DND-41 (cell line): ENCODE measurements around the gene BRAT1.

Experiments
- ATAC-seq: fragments of 200-7000 bp; cut with Tn5 transposase; 3 replicates; pipeline ENCODE4 v1.9.1; 2021; ENCODE audit warnings: low read depth; ENCODE audit not compliant: insufficient read depth
- DNase-seq: peaks from one replicate; pipeline ENCODE4 v3.0.0-alpha.2; 2020
- H2AFZ ChIP-seq: 2 replicates; pipeline ENCODE4 v1.6.0; 2012; ENCODE audit warnings: low read depth, low read length
- H3K27ac ChIP-seq: 2 replicates; pipeline ENCODE4 v1.5.1; 2012; ENCODE audit warnings: low read length, inconsistent platforms
- H3K27me3 ChIP-seq: fragments of 200-600 bp; sonication (generic); 2 replicates; pipeline ENCODE4 v1.6.0; 2012; ENCODE audit warnings: low read length, mild to moderate bottlenecking, inconsistent platforms; ENCODE audit not compliant: insufficient read depth, poor library complexity
- H3K36me3 ChIP-seq: 2 replicates; pipeline ENCODE4 v1.5.1; 2012; ENCODE audit warnings: low read length, inconsistent platforms; ENCODE audit not compliant: insufficient read depth
- H3K4me1 ChIP-seq: 2 replicates; pipeline ENCODE4 v1.5.1; 2012; ENCODE audit warnings: mild to moderate bottlenecking, low read length; ENCODE audit not compliant: insufficient read depth
- H3K4me2 ChIP-seq: 2 replicates; pipeline ENCODE4 v1.6.0; 2012; ENCODE audit warnings: mild to moderate bottlenecking, moderate library complexity, low read length, inconsistent platforms; ENCODE audit not compliant: insufficient read depth
- H3K4me3 ChIP-seq, 2 experiments: fragments of 200-600 bp in 1 of 2; shearing (Covaris generic) in 1 of 2; 2 replicates each; pipeline ENCODE4 v1.5.1; 2012 to 2016; ENCODE audit warnings: inconsistent platforms in 2 of 2, low read length in 2 of 2, mild to moderate bottlenecking in 2 of 2, low read depth in 1 of 2, moderate library complexity in 1 of 2
- H3K79me2 ChIP-seq: 2 replicates; pipeline ENCODE4 v1.6.0; 2012; ENCODE audit warnings: low read length, inconsistent platforms; ENCODE audit not compliant: insufficient read depth
- H3K9ac ChIP-seq: 2 replicates; pipeline ENCODE4 v1.6.0; 2012; ENCODE audit warnings: low read depth, mild to moderate bottlenecking, inconsistent platforms, low read length, moderate library complexity
- H3K9me3 ChIP-seq: 2 replicates; pipeline ENCODE4 v1.5.1; 2012; ENCODE audit warnings: low read length, moderate library complexity, mild to moderate bottlenecking, inconsistent platforms; ENCODE audit not compliant: insufficient read depth, severe bottlenecking
- H4K20me1 ChIP-seq: 2 replicates; pipeline ENCODE4 v1.6.0; 2012; ENCODE audit warnings: low read length; ENCODE audit not compliant: insufficient read depth
- CTCF ChIP-seq: IDR thresholded peaks from 2 replicates; pipeline ENCODE4 v1.5.1; 2012; ENCODE audit warnings: borderline replicate concordance, low read length, moderate library complexity, mild to moderate bottlenecking; ENCODE audit not compliant: poor library complexity, severe bottlenecking; ENCODE audit errors: extremely low read depth
- EZH2 ChIP-seq: IDR thresholded peaks from 3 replicates; pipeline ENCODE4 v1.6.1; 2012; ENCODE audit warnings: borderline replicate concordance, low read depth, mild to moderate bottlenecking, moderate library complexity, low read length, inconsistent platforms; ENCODE audit not compliant: severe bottlenecking

Gene BRAT1

GRCh38 chr7:2505401-2505800 is 49.9 kb downstream of the BRAT1 start:
- TF ChIP-seq CTCF: no peak
- H3K4me2 ChIP-seq: no peak overlapping the region
- H3K9me3 ChIP-seq: no peaks in the 10 kb centered on the region
- H3K79me2 ChIP-seq: no peaks in the 10 kb centered on the region
- no peak overlapping the region for H3K9ac ChIP-seq
- H3K27me3 ChIP-seq: no peaks in the 10 kb centered on the region
- H4K20me1 ChIP-seq: peaks cover 19% of the 10 kb centered on the region
- no peak overlapping the region for H2AFZ ChIP-seq
- no peaks in the 10 kb centered on the region for H3K36me3 ChIP-seq
- no peak for DNase-seq
- no peak overlapping the region for H3K4me3 ChIP-seq
- peaks cover 33% of the 10 kb centered on the region for H3K4me1 ChIP-seq
- H3K27ac ChIP-seq: no peak overlapping the region
- ATAC-seq: no peak

GRCh38 chr7:2504889-2505375 is 50.4 kb downstream of the BRAT1 start:
- Histone ChIP-seq H3K27ac (no peak overlapping the region), H3K27me3 (no peaks in the 10 kb centered on the region), H3K36me3 (no peaks in the 10 kb centered on the region), H3K79me2 (no peaks in the 10 kb centered on the region), H3K4me2 (no peak overlapping the region), H2AFZ (no peak overlapping the region), H3K4me1 (peaks cover 29% of the 10 kb centered on the region), H3K9ac (no peak overlapping the region), H3K9me3 (no peaks in the 10 kb centered on the region), H3K4me3 (no peak overlapping the region), H4K20me1 (peaks cover 14% of the 10 kb centered on the region)
- TF ChIP-seq CTCF (no peak), EZH2 (no peak)
- no peak for ATAC-seq
- no peak for DNase-seq

- H3K79me2 ChIP-seq: no peaks in the 10 kb centered on the region
- no peak overlapping the region for H3K4me3 ChIP-seq
- no peaks in the 10 kb centered on the region for H3K9me3 ChIP-seq
- H3K4me2 ChIP-seq: no peak overlapping the region
- H2AFZ ChIP-seq: no peak overlapping the region
- no peaks in the 10 kb centered on the region for H3K27me3 ChIP-seq
- no peak overlapping the region for H3K9ac ChIP-seq
- H3K36me3 ChIP-seq: no peaks in the 10 kb centered on the region
- DNase-seq (no peak), ATAC-seq (no peak)
- no peak overlapping the region for H3K27ac ChIP-seq
- no peak for TF ChIP-seq CTCF
- no peak for TF ChIP-seq EZH2
- peaks cover 13% of the 10 kb centered on the region for H4K20me1 ChIP-seq
- peaks cover 22% of the 10 kb centered on the region for H3K4me1 ChIP-seq
These were observed 51.0 kb downstream of the BRAT1 start for GRCh38 chr7:2504128-2504888.
